HG03575 (cell line): Measurements from ENCODE around the gene TESPA1.
"Not testable (repeated sequence)": the region's sequence is repeated elsewhere in the genome, so short reads cannot be mapped to it uniquely, and the experiment has no call there.

ENCODE experiments used
- ATAC-seq: cut with Tn5 transposase; IDR thresholded peaks from one replicate; pipeline ENCODE4 v1.9.1; 2021; ENCODE audit not compliant: unreplicated experiment, insufficient number of reproducible peaks, low FRiP score; ENCODE audit errors: extremely low read depth

TESPA1 gene

DNA sequence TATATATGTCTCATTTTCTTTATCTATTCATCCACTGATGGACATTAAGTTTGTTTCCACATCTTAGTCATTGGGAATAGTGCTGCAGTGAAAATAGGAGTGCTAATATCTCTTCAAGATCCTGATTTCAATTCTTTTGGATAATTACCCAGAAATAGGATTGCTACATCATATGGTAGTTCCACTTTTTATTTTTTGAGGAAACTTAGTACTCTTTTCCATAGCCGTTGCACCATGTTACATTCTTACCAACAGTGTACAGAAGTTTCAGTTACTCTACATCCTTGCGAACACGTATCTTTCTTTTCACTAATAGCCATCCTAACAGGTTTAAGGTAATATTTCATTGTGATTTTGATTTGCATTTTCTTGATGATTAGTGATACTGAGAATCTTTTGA lies 29.8 kb downstream of the TESPA1 start:
- no peak for ATAC-seq

DNA sequence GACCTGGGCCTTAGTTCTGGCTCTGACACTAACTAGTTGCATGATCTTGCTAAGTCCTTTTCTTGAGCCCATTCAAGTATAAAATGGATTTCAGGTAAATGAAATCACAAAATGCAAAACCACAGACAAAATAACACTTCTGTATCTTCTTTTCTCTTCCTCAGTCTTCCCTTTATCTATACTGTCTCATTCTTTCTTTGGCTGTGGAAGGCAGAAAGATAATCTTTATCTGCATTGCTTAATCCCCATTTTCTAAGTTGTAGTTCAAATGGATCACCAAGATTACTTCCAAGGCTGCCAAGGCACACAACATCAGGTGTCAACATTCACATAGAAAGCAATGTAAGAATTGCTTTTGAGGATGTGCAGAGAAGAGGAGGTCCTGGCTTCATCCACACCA lies 30.3 kb downstream of the TESPA1 start:
- no peak for ATAC-seq

DNA sequence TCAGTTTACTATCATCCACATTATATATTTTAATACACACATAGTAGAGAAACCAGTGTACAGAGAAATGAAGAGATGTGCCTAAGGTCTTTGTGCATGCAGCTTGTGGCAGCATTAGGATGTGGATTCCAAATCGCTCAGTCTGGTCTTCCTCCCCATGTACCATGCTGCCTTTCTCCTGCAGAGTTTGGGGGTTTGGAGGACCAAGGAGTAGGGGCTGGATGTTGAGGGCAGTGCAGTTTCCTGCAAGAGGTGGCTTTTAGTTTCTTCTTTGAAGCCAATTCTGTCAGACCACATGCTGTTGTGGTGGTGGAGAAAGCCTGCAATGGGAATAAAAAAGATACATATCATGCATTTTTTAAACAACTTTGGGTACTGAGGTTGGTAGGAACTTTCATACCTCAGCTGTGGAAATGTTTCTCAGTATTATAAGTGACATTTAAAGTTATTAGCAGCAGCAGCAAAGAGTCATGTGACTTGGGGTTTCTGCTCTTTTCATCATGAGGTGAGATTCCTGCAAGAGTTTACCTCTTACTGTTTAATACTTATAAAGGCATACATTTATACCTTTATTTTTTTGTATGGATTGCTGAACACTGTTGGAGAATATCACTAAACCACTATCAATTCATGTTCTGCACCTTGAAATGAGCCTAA lies 34.4 kb downstream of the TESPA1 start:
- ATAC-seq: no peak

DNA sequence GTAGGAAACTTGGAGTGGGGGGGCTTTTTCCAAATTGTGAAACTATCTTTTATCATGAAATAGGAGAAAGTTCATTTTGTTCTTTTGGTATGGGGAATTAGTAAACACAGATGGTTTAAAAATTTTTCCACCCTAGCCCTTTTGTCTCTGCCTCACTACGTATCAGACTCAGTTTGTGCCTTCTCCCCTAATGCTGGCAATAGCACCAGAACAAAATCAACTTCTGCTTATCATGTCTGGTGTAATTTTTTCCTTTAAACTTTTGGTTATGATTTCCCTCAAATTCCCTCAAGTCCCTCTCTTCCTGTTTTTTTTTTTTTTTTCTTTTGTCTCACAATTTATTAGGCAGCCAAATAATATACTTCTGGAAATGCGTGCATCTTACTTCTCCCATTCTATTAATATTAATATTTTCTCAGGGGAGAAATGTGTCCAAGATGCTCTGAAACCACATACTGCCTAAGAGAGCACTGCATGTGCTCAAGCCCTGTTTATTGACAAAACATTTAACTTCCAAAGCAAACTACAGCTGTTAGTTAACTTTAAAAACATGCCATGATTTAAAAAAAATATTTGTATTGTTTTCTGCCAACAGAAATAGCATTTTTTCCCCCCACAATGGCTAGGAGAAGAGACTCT lies 35.4 kb downstream of the TESPA1 start:
- ATAC-seq: no peak

DNA sequence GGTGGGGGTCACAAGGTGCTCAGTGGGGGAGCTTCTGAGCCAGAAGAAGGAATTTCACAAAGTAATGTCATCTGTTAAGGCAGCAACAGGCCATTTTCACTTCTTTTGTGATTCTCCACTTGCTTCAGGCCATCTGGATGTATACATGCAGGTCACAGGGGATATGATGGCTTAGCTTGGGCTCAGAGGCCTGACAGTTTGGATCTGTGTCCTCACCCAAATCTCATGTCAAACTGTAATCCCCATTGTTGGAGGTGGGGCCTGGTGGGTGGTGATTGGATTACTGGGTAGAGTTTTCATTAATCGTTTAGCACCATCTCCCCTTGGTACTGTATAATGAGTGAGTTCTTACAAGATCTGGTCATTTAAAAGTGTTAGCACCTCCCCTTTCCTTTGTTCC lies 36.4 kb downstream of the TESPA1 start:
- no peak for ATAC-seq

DNA sequence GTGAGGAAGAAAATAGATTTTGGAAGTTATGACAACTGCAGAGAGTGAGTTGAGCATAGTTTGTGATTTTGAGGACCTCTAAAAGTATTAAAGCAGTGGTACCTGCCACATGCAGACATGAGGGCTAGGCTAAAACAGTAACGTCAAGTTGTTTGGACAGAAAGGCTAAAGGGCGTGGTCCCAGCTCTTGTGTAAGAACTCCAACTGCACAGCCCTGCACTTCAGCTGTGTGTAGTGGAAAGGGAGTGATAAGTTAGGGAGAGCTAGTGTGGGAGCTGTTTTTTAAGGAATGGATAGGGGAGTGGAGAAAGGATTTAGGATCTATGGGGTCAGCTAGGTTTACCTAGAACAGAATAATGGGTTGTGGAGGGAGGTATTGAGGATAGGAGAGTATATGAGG lies 39.5 kb downstream of the TESPA1 start:
- ATAC-seq: no peak

DNA sequence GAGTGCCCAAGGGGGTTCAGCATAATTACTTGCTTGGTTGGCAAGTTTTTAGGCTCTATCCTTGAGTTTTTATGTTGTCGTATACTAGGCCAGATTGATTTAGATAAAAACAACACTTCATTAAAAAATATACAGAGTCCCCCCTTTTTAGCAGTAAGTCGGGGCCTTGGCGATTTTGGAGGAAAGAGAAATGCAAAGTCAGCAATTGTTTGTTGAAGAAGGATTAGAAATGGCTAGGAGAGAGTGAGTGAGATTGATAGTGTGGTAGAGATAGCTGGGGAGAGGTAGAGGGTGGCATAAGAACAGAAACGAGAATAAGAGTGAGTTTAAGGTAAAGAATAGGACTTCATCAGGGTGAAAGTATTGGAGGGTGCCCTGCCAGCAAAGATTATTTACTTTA lies 41.3 kb downstream of the TESPA1 start:
- not testable (repeated sequence) for ATAC-seq

DNA sequence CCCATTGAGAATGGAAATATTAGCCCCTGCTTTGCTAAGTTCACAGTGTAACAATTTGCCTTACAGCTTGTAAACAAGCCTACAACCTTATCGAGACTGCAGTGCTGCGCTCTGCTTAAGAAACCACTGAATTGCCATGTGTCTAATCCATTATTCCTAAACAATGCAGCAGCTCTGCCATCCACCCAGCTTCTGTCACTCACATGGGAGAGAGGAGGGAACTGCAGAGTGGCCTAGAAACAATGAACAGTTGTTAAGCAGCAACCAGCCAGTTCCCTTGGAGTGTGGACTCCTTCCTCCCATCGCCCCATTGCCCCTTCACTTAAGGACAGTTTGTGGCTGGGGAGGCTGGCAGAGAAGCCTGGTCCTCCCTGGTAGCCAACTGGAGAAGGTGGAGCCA lies 42.9 kb downstream of the TESPA1 start:
- no peak for ATAC-seq

DNA sequence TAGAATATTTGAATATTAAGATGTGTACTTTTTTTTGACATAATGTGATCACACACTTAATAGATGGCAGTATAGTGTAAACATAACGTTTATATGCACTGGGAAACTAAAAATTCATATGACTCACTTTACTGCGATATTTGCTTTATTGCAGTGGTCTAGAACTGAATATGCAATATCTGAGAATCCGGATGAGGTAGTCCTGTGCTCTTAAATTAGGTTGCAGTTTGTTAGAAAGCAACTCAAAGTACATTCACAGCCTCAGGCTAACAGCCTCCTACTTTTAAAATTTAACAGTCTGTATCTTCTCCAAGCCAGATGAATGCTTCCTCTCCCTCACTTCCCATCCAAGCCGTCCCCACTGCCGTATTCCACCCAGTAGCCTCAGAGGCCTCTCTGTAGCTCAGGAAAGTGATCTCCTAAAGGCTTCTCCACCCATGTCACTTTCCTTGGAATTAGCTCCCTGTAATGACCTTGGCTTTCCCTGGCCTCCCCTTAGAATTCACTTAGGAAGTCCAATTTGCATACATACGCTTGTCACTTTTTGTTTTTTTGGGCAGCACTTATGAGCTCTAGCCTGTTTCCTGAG lies 43.7 kb downstream of the TESPA1 start:
- no peak for ATAC-seq

DNA sequence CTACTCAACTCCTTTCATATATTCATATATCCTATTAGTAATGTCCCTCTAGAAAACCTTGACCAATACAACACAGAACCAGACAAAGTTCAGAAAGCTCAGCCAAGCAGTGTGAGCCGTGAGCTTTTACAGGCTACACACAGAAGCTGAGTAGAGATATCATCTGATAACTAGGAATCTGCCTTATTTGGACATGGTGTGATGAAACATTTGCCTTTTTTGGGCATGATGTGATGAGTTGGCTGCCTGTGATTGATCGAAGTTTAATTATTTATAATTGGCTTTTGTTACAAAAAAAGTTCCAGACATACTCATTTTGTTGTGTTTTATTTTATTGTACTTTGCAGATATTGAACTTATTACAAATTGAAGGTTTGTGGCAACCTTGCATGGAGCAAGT lies 46.6 kb downstream of the TESPA1 start:
- no peak for ATAC-seq

DNA sequence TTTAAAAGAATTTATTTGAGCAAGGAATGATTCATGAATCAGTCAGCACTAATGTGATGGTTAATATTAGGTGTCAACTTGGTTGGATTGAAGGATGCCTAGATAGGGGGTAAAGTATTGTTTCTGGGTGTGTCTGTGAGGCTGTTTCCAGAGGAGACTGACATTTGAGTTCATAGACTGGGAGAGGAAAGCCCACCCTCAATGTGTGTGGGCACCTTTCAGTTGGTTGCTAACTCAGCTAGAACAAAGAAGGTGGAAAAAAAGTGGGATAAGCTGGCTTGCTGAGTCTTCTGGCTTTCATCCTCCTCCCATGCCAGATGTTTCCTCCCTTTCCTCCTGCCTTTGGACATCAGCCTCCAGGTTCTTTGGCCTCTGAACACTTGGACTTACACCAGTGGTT lies 47.2 kb downstream of the TESPA1 start:
- ATAC-seq: no peak

DNA sequence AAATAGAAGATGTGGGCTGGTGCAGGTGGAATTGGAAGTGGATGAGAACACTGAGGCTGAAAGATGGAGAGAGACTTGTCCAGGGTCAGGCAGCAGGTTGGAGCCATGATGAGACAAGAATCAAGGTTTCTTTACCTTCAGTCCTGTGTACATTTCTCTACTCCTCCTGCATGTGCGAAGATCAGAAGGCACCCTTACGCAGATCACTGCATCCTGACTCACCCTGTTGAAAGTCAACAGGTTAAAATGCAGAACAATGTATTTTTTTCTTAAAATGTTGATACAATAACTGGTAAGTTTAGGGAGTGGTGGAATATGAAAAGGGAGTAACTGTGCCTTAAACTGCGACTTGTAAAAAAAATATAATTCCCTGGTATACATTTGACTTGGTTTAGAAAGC lies 47.8 kb downstream of the TESPA1 start:
- no peak for ATAC-seq

DNA sequence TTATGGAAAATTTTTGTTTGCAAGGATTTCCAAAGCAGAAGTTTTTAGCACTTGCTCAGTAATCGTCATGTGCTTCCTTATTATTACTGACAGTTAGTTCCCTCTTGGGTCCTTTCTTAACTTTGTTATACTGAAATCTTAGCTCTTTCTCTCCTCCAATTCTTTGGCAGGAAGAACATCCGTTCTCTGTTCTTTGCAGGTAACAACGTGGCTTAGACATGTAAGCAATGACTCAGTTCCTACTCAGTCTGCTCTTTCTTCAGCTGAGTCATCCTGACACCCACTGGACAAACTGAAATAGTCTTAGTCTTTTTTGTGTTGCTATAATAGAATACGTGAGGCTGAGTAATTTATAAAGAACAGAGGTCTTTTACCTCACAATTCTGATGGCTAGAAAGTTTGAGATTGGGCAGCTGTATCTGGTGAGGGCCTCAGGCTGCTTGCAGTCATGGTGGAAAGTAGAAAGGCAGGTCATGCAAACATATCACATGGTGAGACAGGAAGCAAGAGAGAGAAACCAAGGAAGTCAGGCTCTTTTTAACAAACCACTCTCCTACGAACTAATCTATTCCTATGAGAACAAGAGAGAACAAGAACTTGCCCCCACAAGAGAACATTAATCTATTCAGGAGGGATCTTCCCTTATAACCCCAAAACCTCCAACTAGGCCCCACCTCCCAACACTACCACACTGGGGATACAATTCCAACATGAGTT lies 49.2 kb downstream of the TESPA1 start:
- peak; percentile 96 for ATAC-seq

DNA sequence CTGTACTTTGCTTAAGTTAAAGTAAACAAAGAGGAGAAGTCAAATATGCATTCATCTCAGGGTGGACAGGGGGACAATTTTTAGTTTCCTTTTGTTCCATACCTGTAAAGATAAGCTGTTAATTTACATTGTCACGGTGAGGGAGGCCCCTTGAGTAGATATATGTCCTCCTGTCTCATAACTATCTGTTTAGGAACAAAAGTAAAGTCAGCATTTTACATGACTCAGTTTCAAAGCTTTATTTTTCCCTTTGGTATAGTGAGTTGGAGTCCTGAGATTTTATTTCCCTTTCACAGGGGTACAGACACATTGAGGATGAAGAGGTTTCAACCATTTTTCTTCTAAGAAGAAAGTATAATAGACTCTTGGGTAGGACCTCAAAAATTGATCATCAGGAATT lies 50.1 kb downstream of the TESPA1 start:
- ATAC-seq: no peak

DNA sequence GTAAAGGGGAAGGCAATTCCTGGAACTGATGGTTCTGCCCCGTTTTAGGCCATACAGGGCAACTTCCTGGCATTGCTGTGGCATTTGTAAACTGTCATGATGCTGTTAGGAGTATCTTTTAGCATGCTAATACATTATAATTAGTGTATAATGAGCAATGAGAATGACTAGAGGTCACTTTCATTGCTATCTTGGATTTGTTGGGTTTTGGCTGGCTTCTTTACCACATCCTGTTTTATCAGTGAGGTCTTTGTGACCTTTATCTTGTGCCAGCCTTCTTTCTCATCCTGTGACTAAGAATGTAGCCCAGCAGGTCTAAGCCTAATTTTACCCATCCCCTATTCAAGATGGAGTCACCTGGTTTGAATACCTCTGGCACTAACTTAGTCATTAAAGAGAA lies 51.2 kb downstream of the TESPA1 start:
- no peak for ATAC-seq

DNA sequence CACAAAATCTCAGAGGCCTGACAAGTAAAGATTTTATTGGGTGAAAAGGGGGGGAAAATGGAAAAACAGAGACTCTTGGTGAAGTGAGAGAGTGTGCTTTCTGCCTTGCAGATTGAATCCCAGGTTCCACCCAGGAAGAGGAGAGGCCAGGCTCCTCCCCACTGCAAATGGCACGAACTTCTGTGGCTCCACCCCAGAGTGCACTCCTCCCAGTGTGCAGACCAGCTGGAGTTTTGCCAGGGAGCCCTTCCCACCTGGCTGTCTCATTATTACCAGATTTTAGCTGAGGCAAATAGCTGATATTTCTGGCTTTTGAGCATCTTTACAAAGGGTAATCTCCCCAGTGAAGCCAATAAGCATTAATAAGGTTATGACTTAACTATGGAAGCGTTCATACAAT lies 51.9 kb downstream of the TESPA1 start:
- ATAC-seq: no peak

DNA sequence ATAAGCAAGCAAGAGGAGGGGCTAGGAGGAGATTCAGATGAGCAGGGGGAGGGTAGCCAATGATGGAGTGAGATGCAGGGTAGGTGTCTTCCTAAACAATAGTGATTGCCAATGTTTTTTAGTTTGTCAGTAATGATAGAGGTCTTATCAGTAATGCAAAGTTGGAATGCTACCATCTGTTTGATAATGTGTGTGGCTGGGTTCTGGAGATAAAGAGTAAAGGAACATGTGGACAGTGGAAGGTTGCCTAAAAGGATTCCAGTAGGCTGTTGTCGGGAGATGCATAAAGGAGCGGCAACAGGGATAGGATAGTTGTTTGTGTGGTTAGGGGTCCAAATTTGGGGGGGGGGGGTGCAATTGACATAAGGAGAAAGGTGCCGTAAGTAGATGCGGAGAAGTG lies 52.5 kb downstream of the TESPA1 start:
- ATAC-seq: no peak

DNA sequence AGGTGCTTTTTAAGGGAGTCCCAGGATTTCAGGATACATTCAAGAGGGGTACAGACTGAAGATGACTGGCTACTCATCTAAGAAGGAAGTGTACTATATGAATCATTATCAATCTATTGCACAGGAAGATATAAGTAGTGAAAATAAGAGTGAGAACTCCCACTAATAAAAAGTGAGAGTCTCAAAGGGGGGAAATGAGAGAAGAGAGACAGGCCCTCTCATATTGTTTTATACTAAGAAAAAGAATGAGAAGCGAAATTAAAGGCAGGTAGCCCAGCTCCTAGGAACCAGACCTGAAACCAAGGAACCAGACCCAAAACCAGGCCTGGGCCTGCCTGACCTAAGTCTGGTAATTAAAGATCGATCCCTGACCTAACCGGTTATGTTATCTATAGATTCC lies 54.6 kb downstream of the TESPA1 start:
- ATAC-seq: no peak

DNA sequence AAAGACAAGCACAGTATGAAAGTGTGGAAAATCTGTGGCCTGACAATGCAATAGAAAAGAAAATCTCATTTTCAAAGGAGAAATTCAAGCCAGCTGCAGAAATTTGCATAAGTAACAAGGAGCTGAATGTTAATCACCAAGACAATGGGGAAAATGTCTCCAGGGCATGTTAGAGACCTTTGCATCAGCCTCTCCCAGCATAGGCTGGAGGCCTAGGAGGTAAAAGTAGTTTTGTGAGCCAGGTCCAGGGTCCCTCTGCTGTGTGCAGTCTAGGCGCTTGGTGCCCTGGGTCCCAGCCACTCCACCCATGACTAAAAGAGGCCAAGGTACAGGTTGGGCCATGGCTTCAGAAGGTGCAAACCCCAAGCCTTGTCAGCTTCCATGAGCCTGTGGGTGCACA lies 58.3 kb downstream of the TESPA1 start:
- ATAC-seq: no peak
